ENCODE measurements around the gene DSCAML1. TPM values are rescaled to one million over a fixed set of nuclear protein-coding genes. Genes with fewer than 3 reads are reported as not detected.

The DSCAML1 gene
- total RNA-seq, 2 donors from 2014 or later = 0.21 to 0.92 TPM

- H3K36me3 Mint-ChIP-seq (ENCODE audit: low read depth) = no peaks in the 10 kb centered on the region
- H3K27me3 Mint-ChIP-seq = peaks cover 36% of the 10 kb centered on the region
- H3K9me3 ChIP-seq (ENCODE audit: control insufficient read depth, low read length, poor library complexity, severe bottlenecking) = no peaks in the 10 kb centered on the region
- no peak overlapping the region for H3K27ac Mint-ChIP-seq
- DNase-seq (no peak), ATAC-seq (no peak)
- no peak overlapping the region for H3K4me3 Mint-ChIP-seq
- no peaks in the 10 kb centered on the region for H3K4me1 Mint-ChIP-seq
Observed at GRCh38 chr11:117524468-117525183, 272.4 kb downstream of the DSCAML1 start.

GRCh38 chr11:117523680-117524079 is 273.3 kb downstream of the DSCAML1 start:
- DNase-seq (no peak), ATAC-seq (no peak)
- no peaks in the 10 kb centered on the region for H3K4me1 Mint-ChIP-seq
- no peak overlapping the region for H3K27ac Mint-ChIP-seq
- no peaks in the 10 kb centered on the region for H3K36me3 Mint-ChIP-seq (ENCODE audit: low read depth)
- H3K9me3 ChIP-seq (ENCODE audit: control insufficient read depth, low read length, poor library complexity, severe bottlenecking) = no peaks in the 10 kb centered on the region
- peaks cover 27% of the 10 kb centered on the region for H3K27me3 Mint-ChIP-seq
- no peak overlapping the region for H3K4me3 Mint-ChIP-seq

GRCh38 chr11:117521974-117522373 is 275.0 kb downstream of the DSCAML1 start:
- no peaks in the 10 kb centered on the region for H3K9me3 ChIP-seq (ENCODE audit: control insufficient read depth, low read length, poor library complexity, severe bottlenecking)
- H3K4me3 Mint-ChIP-seq = no peak overlapping the region
- no peak for DNase-seq
- no peaks in the 10 kb centered on the region for H3K36me3 Mint-ChIP-seq (ENCODE audit: low read depth)
- peak overlapping the region; percentile 37 for H3K27ac Mint-ChIP-seq
- H3K27me3 Mint-ChIP-seq = peaks cover 26% of the 10 kb centered on the region
- H3K4me1 Mint-ChIP-seq = no peaks in the 10 kb centered on the region
- no peak for ATAC-seq

- Mint-ChIP-seq H3K4me3 (no peak overlapping the region), H3K27me3 (peaks cover 28% of the 10 kb centered on the region), H3K36me3 (ENCODE audit: low read depth) (no peaks in the 10 kb centered on the region), H3K27ac (no peak overlapping the region), H3K4me1 (no peaks in the 10 kb centered on the region)
- ATAC-seq (no peak), DNase-seq (no peak)
- no peaks in the 10 kb centered on the region for H3K9me3 ChIP-seq (ENCODE audit: control insufficient read depth, low read length, poor library complexity, severe bottlenecking)
Observed at GRCh38 chr11:117520966-117521365, 276.1 kb downstream of the DSCAML1 start.

GRCh38 chr11:117520201-117520600 is 276.8 kb downstream of the DSCAML1 start:
- H3K9me3 ChIP-seq (ENCODE audit: control insufficient read depth, low read length, poor library complexity, severe bottlenecking) = no peaks in the 10 kb centered on the region
- Mint-ChIP-seq H3K36me3 (ENCODE audit: low read depth) (no peaks in the 10 kb centered on the region), H3K27ac (peak overlapping the region; percentile 32), H3K4me1 (no peaks in the 10 kb centered on the region), H3K4me3 (no peak overlapping the region), H3K27me3 (peaks cover 26% of the 10 kb centered on the region)
- ATAC-seq (no peak), DNase-seq (no peak)

- Mint-ChIP-seq H3K4me1 (no peaks in the 10 kb centered on the region), H3K36me3 (ENCODE audit: low read depth) (no peaks in the 10 kb centered on the region), H3K27me3 (peaks cover 26% of the 10 kb centered on the region), H3K4me3 (no peak overlapping the region), H3K27ac (peak overlapping the region; percentile 32)
- DNase-seq = no peak
- no peaks in the 10 kb centered on the region for H3K9me3 ChIP-seq (ENCODE audit: control insufficient read depth, low read length, poor library complexity, severe bottlenecking)
- no peak for ATAC-seq
Observed at GRCh38 chr11:117519590-117519989, 277.4 kb downstream of the DSCAML1 start.

- DNase-seq (no peak), ATAC-seq (no peak)
- no peak overlapping the region for H3K27ac Mint-ChIP-seq
- peaks cover 28% of the 10 kb centered on the region for H3K27me3 Mint-ChIP-seq
- no peak overlapping the region for H3K4me3 Mint-ChIP-seq
- no peaks in the 10 kb centered on the region for H3K36me3 Mint-ChIP-seq (ENCODE audit: low read depth)
- no peaks in the 10 kb centered on the region for H3K9me3 ChIP-seq (ENCODE audit: control insufficient read depth, low read length, poor library complexity, severe bottlenecking)
- H3K4me1 Mint-ChIP-seq = no peaks in the 10 kb centered on the region
Observed at GRCh38 chr11:117519170-117519569, 277.8 kb downstream of the DSCAML1 start.

GRCh38 chr11:117518455-117518854 is 278.6 kb downstream of the DSCAML1 start:
- Mint-ChIP-seq H3K27me3 (peaks cover 32% of the 10 kb centered on the region), H3K27ac (no peak overlapping the region), H3K4me1 (no peaks in the 10 kb centered on the region), H3K4me3 (no peak overlapping the region), H3K36me3 (ENCODE audit: low read depth) (no peaks in the 10 kb centered on the region)
- no peak for ATAC-seq
- no peaks in the 10 kb centered on the region for H3K9me3 ChIP-seq (ENCODE audit: control insufficient read depth, low read length, poor library complexity, severe bottlenecking)
- DNase-seq = no peak

- H3K4me1 Mint-ChIP-seq = no peaks in the 10 kb centered on the region
- H3K27ac Mint-ChIP-seq = no peak overlapping the region
- H3K36me3 Mint-ChIP-seq (ENCODE audit: low read depth) = no peaks in the 10 kb centered on the region
- DNase-seq (no peak), ATAC-seq (no peak)
- H3K9me3 ChIP-seq (ENCODE audit: control insufficient read depth, low read length, poor library complexity, severe bottlenecking) = no peaks in the 10 kb centered on the region
- H3K27me3 Mint-ChIP-seq = peaks cover 35% of the 10 kb centered on the region
- no peak overlapping the region for H3K4me3 Mint-ChIP-seq
Observed at GRCh38 chr11:117517097-117517496, 279.9 kb downstream of the DSCAML1 start.

- Mint-ChIP-seq H3K4me1 (no peaks in the 10 kb centered on the region), H3K4me3 (no peak overlapping the region), H3K27me3 (peaks cover 44% of the 10 kb centered on the region), H3K36me3 (ENCODE audit: low read depth) (no peaks in the 10 kb centered on the region), H3K27ac (no peak overlapping the region)
- H3K9me3 ChIP-seq (ENCODE audit: control insufficient read depth, low read length, poor library complexity, severe bottlenecking) = no peaks in the 10 kb centered on the region
- DNase-seq (no peak), ATAC-seq (no peak)
Observed at GRCh38 chr11:117515892-117516787, 280.9 kb downstream of the DSCAML1 start.

- no peaks in the 10 kb centered on the region for H3K4me1 Mint-ChIP-seq
- H3K27ac Mint-ChIP-seq = no peak overlapping the region
- H3K27me3 Mint-ChIP-seq = peaks cover 54% of the 10 kb centered on the region
- H3K4me3 Mint-ChIP-seq = no peak overlapping the region
- no peaks in the 10 kb centered on the region for H3K9me3 ChIP-seq (ENCODE audit: control insufficient read depth, low read length, poor library complexity, severe bottlenecking)
- H3K36me3 Mint-ChIP-seq (ENCODE audit: low read depth) = no peaks in the 10 kb centered on the region
- DNase-seq (no peak), ATAC-seq (no peak)
Observed at GRCh38 chr11:117514256-117514655, 282.8 kb downstream of the DSCAML1 start.

GRCh38 chr11:117513666-117514065 is 283.4 kb downstream of the DSCAML1 start:
- H3K4me3 Mint-ChIP-seq = no peak overlapping the region
- ATAC-seq = no peak

GRCh38 chr11:117511931-117512539 is 285.0 kb downstream of the DSCAML1 start:
- DNase-seq (no peak), ATAC-seq (no peak)
- H3K27me3 Mint-ChIP-seq = peaks cover 55% of the 10 kb centered on the region
- no peak overlapping the region for H3K4me3 Mint-ChIP-seq
- peak overlapping the region; percentile 29 for H3K27ac Mint-ChIP-seq
- no peaks in the 10 kb centered on the region for H3K36me3 Mint-ChIP-seq (ENCODE audit: low read depth)
- H3K9me3 ChIP-seq (ENCODE audit: control insufficient read depth, low read length, poor library complexity, severe bottlenecking) = no peaks in the 10 kb centered on the region
- no peaks in the 10 kb centered on the region for H3K4me1 Mint-ChIP-seq

More at GRCh38 chr11:117513666-117514065, 283.4 kb downstream of the DSCAML1 start:
- DNase-seq = no peak
- no peak overlapping the region for H3K27ac Mint-ChIP-seq
- H3K4me1 Mint-ChIP-seq = no peaks in the 10 kb centered on the region
- no peaks in the 10 kb centered on the region for H3K36me3 Mint-ChIP-seq (ENCODE audit: low read depth)
- H3K9me3 ChIP-seq (ENCODE audit: control insufficient read depth, low read length, poor library complexity, severe bottlenecking) = no peaks in the 10 kb centered on the region
- H3K27me3 Mint-ChIP-seq = peaks cover 56% of the 10 kb centered on the region

All from T-helper 17 cell (primary cell).